Left renal cortex interstitium (tissue), 4 donors: Measurements from ENCODE around the gene PSG5. TPM values are rescaled to one million over a fixed set of nuclear protein-coding genes. Genes with fewer than 3 reads are reported as not detected.

ENCODE experiments used
- polyA plus RNA-seq, 4 donors: library from polyadenylated mRNA; unstranded; fragments of 120-200 nt; gene quantifications; one replicate each; pipeline ENCODE4 v1.2.1, GENCODE V29; 2013; ENCODE audit not compliant: insufficient read length in 4 of 4

PSG5 gene
- polyA plus RNA-seq, 4 donors: 0.11 to 0.34 TPM; not detected in 2

Other genes with a start within 250 kb of the PSG5 start
- gene PSG7, start 249.3 kb downstream of the PSG5 start, polyA plus RNA-seq: under 1 TPM in 1 of 4 donors, not detected in 3; 0.14 TPM
- not detected for gene PSG11, start 160.1 kb downstream of the PSG5 start, polyA plus RNA-seq
- gene PSG2, start 103.8 kb downstream of the PSG5 start, polyA plus RNA-seq: under 1 TPM in 1 of 4 donors, not detected in 3; 0.16 TPM
- gene PSG4, start 19.1 kb upstream of the PSG5 start, polyA plus RNA-seq: not detected
- not detected for gene PSG9, start 83.0 kb upstream of the PSG5 start, polyA plus RNA-seq
- under 1 TPM in 2 of 4 donors, not detected in 2; 0.40 to 0.44 TPM for gene CD177, start 167.2 kb upstream of the PSG5 start, polyA plus RNA-seq
- gene TEX101, start 228.4 kb upstream of the PSG5 start, polyA plus RNA-seq: under 1 TPM in 1 of 4 donors, not detected in 3; 0.06 TPM